Testis (tissue), 2 donors: ENCODE data around the gene ADPRS.

Experiments used
- CTCF ChIP-seq, 3 experiments: fragments of 450-650 bp in 2 of 3; fragments of 200-600 bp in 1 of 3; sonication (generic) in 1 of 3; IDR thresholded peaks; one replicate each; pipeline ENCODE4 v1.5.1; 2016 to 2019; ENCODE audit warnings: antibody characterized with exemption in 3 of 3, mild to moderate bottlenecking in 2 of 3, moderate library complexity in 1 of 3
- POLR2A ChIP-seq: fragments of 450-650 bp; IDR thresholded peaks from one replicate; pipeline ENCODE4 v1.6.1; 2017; ENCODE audit warnings: antibody characterized with exemption, mild to moderate bottlenecking, moderate library complexity

DNA sequence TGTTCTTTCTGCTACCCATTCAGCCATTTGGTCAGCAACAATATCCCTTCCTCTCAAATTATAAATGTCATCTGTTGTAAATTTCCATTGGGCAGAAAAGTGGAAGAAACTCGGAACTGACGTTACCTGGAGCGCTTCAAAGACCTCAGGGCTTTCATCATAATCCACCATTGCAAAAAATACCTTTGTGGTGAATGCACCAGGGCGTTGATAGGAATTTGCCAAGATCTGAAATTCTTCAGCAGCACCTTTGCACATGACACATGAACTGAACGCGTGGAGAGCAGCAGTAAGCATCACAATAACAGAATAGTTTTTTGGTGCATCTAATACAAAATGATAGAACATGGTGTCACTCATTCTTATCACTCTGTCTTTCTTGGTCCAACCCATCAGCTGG, 7.9 kb upstream of the ADPRS start:
- TF ChIP-seq CTCF (IDR thresholded peaks at IDR 0.05) (no peak), POLR2A (no peak)
